RWPE2 (cell line): Measurements from ENCODE around the gene ATP5MG.
A peak's percentile ranks its signal among the peaks of the same experiment; 100 is the strongest.

Experiments
- ATAC-seq: fragments of 200-7000 bp; cut with Tn5 transposase; 3 replicates; pipeline ENCODE4 v1.9.1; 2021; ENCODE audit warnings: low read depth
- DNase-seq: peaks from one replicate; pipeline ENCODE4 v3.0.0-alpha.2; 2020; ENCODE audit warnings: low spot score
- H3K27ac ChIP-seq: fragments of 450-650 bp; 2 replicates; pipeline ENCODE4 v1.5.1; 2017; ENCODE audit warnings: mild to moderate bottlenecking; ENCODE audit not compliant: poor library complexity, severe bottlenecking
- H3K27me3 ChIP-seq: fragments of 250-450 bp; sonication (Bioruptor Pico); 2 replicates; pipeline ENCODE4 v1.5.1; 2021; ENCODE audit warnings: mild to moderate bottlenecking, moderate library complexity; ENCODE audit not compliant: insufficient read depth, poor library complexity, severe bottlenecking
- H3K36me3 ChIP-seq: fragments of 250-450 bp; sonication (Bioruptor Pico); 2 replicates; pipeline ENCODE4 v1.5.1; 2020; ENCODE audit warnings: low read depth, mild to moderate bottlenecking, moderate library complexity
- H3K4me1 ChIP-seq: fragments of 250-450 bp; sonication (Bioruptor Pico); 2 replicates; pipeline ENCODE4 v1.5.1; 2021; ENCODE audit warnings: mild to moderate bottlenecking, moderate library complexity; ENCODE audit not compliant: insufficient read depth, poor library complexity, severe bottlenecking
- H3K4me3 ChIP-seq: fragments of 250-450 bp; sonication (Bioruptor Pico); 2 replicates; pipeline ENCODE4 v1.5.1; 2021; ENCODE audit warnings: mild to moderate bottlenecking, moderate library complexity; ENCODE audit not compliant: severe bottlenecking
- H3K9me3 ChIP-seq: fragments of 250-450 bp; sonication (Bioruptor Pico); 2 replicates; pipeline ENCODE4 v1.5.1; 2021; ENCODE audit warnings: mild to moderate bottlenecking, moderate library complexity; ENCODE audit not compliant: severe bottlenecking
- TF ChIP-seq, protein P1 (sequence below): fragments of 450-650 bp; IDR thresholded peaks from one replicate; pipeline ENCODE4 v1.5.1; 2017; ENCODE audit warnings: mild to moderate bottlenecking, moderate library complexity; ENCODE audit not compliant: poor library complexity, severe bottlenecking

The ATP5MG gene

DNA sequence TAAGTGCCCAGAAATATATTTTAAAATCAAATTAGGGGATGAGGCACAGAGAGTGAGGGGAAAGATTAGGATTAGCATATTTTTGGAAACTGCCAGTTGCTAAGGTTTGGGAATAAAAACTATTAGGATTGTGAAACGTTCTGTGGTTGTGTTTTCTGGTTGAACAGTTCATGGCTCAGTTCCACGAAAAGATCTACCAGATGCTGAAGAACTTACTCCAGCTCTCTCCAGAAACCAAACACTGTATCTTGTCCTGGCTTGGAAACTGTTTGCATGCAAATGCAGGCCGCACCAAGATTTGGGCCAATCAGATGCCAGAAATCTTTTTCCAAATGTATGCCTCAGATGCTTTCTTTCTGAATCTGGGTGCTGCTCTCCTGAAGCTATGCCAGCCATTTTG, 26.7 kb upstream of the ATP5MG start:
- H3K4me3 ChIP-seq = no peak overlapping the region

DNA sequence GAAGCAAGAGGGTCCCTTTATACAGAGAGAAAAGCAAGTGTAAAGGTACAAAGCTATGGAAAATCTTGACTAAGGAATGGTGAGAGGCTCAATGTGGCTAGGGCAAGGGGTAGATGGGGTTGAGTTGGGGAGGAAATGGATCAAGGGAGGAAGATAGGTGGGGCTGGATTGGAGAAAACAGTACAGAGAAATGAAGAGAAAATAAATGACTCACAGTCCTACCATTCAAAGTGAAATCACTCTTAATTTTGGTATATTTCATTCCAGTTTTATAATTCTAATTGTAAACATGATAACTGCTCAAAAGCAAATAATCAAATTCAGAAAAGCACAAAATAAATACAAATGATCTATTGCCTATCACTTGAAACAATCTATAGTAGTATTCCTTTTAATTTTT, 25.4 kb upstream of the ATP5MG start:
- H3K36me3 ChIP-seq = peaks cover 83% of the 10 kb centered on the region
- DNase-seq = no peak
- no peak for ATAC-seq
- TF ChIP-seq, protein P1, sequence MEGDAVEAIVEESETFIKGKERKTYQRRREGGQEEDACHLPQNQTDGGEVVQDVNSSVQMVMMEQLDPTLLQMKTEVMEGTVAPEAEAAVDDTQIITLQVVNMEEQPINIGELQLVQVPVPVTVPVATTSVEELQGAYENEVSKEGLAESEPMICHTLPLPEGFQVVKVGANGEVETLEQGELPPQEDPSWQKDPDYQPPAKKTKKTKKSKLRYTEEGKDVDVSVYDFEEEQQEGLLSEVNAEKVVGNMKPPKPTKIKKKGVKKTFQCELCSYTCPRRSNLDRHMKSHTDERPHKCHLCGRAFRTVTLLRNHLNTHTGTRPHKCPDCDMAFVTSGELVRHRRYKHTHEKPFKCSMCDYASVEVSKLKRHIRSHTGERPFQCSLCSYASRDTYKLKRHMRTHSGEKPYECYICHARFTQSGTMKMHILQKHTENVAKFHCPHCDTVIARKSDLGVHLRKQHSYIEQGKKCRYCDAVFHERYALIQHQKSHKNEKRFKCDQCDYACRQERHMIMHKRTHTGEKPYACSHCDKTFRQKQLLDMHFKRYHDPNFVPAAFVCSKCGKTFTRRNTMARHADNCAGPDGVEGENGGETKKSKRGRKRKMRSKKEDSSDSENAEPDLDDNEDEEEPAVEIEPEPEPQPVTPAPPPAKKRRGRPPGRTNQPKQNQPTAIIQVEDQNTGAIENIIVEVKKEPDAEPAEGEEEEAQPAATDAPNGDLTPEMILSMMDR = no peak
- no peak overlapping the region for H3K4me3 ChIP-seq
- no peak overlapping the region for H3K27ac ChIP-seq
- H3K9me3 ChIP-seq = no peaks in the 10 kb centered on the region
- no peaks in the 10 kb centered on the region for H3K27me3 ChIP-seq
- H3K4me1 ChIP-seq = no peaks in the 10 kb centered on the region

More for the DNA sequence above, 26.7 kb upstream of the ATP5MG start:
- Histone ChIP-seq H3K36me3 (peaks cover 78% of the 10 kb centered on the region), H3K4me1 (no peaks in the 10 kb centered on the region), H3K9me3 (no peaks in the 10 kb centered on the region), H3K27ac (no peak overlapping the region), H3K27me3 (no peaks in the 10 kb centered on the region)
- no peak for ATAC-seq
- DNase-seq = no peak
- TF ChIP-seq, protein P1 = no peak

DNA sequence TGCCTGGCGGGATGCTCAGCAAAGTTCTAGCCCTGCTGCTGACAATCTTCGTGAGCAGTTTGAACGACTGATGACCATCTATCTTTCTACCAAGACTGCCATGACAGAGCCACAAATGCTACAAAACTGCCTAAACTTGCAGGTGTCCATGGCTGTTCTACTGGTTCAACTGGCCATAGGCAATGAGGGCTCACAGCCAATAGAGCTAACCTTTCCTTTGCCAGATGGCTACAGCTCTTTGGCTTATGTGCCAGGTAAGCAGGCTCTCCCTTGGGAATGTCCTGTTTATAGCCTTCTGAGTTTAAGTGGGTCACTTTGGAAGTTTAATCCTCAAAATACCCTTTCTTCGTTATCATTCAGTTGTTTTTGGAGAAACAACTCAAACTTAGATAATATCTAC, 21.9 kb upstream of the ATP5MG start:
- no peak for ATAC-seq
- TF ChIP-seq, protein P1 = no peak
- Histone ChIP-seq H3K4me3 (no peak overlapping the region), H3K27me3 (no peaks in the 10 kb centered on the region), H3K36me3 (peaks cover 85% of the 10 kb centered on the region), H3K4me1 (no peaks in the 10 kb centered on the region), H3K9me3 (no peaks in the 10 kb centered on the region), H3K27ac (no peak overlapping the region)
- no peak for DNase-seq

DNA sequence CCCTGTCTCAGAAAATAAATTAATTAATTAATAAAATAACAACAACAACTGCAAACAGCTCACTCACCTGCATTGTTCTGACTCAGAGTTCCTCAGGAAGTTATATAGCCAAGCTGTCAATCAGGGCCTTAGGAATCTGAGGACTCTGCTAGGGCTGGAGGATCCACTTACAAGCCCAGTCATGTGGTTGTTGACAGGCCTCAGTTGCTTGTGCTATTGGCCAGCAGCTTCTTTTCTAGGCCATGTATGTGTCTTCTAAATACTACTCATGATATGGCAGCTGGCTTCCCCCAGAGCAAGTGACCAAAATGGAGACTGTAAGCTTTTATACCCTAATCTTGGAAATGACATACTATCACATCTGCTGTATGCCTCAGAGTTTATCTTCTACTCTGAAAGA, 20.8 kb upstream of the ATP5MG start:
- peaks cover 94% of the 10 kb centered on the region for H3K36me3 ChIP-seq
- TF ChIP-seq, protein P1 = no peak
- H3K9me3 ChIP-seq = no peaks in the 10 kb centered on the region
- H3K27ac ChIP-seq = no peak overlapping the region
- no peaks in the 10 kb centered on the region for H3K27me3 ChIP-seq
- ATAC-seq (peak; percentile 82), DNase-seq (no peak)
- no peaks in the 10 kb centered on the region for H3K4me1 ChIP-seq
- no peak overlapping the region for H3K4me3 ChIP-seq

DNA sequence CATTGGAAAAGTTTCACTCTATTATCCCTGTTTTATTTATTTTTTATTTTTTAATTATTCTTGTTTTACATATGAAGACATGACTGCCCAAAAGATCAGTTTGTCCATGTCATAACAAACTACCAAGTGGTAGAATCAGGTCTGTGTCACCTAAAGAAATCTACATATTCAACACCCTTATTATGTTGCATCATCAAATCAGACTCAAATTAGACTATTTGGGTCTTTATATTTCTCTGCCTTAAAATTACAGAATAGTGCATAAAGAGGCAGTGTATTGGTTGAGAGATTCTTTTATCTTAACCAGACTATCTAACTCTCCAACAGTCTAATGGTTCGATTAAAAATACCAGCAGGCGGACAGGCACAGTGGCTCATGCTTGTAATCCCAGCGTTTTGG, 18.5 kb upstream of the ATP5MG start:
- ATAC-seq = no peak
- H3K27me3 ChIP-seq = no peaks in the 10 kb centered on the region
- TF ChIP-seq, protein P1 = no peak
- no peak overlapping the region for H3K4me3 ChIP-seq
- no peaks in the 10 kb centered on the region for H3K9me3 ChIP-seq
- no peak overlapping the region for H3K27ac ChIP-seq
- H3K4me1 ChIP-seq = no peaks in the 10 kb centered on the region
- peaks cover 100% of the 10 kb centered on the region for H3K36me3 ChIP-seq
- no peak for DNase-seq
